COLO829 (cell line): ENCODE measurements around the gene SBF2.

Source experiments
- DNase-seq: peaks from one replicate; pipeline ENCODE4 v3.0.0; 2012; ENCODE audit warnings: low spot score

Gene SBF2

GRCh38 chr11:9899676-9900075 lies 394.3 kb downstream of the SBF2 start:
- DNase-seq: no peak

GRCh38 chr11:9896902-9897301 lies 397.1 kb downstream of the SBF2 start:
- no peak for DNase-seq

- DNase-seq: peak; percentile 40
These were observed 399.0 kb downstream of the SBF2 start for GRCh38 chr11:9895006-9895405.

- DNase-seq: no peak
These were observed 400.5 kb downstream of the SBF2 start for GRCh38 chr11:9893474-9893873.

- no peak for DNase-seq
These were observed 405.1 kb downstream of the SBF2 start for GRCh38 chr11:9888938-9889337.

GRCh38 chr11:9887472-9887871 lies 406.5 kb downstream of the SBF2 start:
- no peak for DNase-seq

GRCh38 chr11:9886595-9886994 lies 407.4 kb downstream of the SBF2 start:
- no peak for DNase-seq

GRCh38 chr11:9884601-9885000 lies 409.4 kb downstream of the SBF2 start:
- DNase-seq: no peak

- DNase-seq: no peak
These were observed 413.4 kb downstream of the SBF2 start for GRCh38 chr11:9880657-9881056.

- DNase-seq: no peak
These were observed 415.1 kb downstream of the SBF2 start for GRCh38 chr11:9878936-9879335.

GRCh38 chr11:9876331-9876730 lies 417.7 kb downstream of the SBF2 start:
- DNase-seq: no peak

GRCh38 chr11:9875862-9876261 lies 418.2 kb downstream of the SBF2 start:
- DNase-seq: no peak

- no peak for DNase-seq
These were observed 418.6 kb downstream of the SBF2 start for GRCh38 chr11:9875399-9875798.

- DNase-seq: no peak
These were observed 419.6 kb downstream of the SBF2 start for GRCh38 chr11:9874466-9874865.

- DNase-seq: no peak
These were observed 425.4 kb downstream of the SBF2 start for GRCh38 chr11:9868641-9869040.

GRCh38 chr11:9862981-9863380 lies 431.0 kb downstream of the SBF2 start:
- no peak for DNase-seq

GRCh38 chr11:9861860-9862725 lies 431.9 kb downstream of the SBF2 start:
- DNase-seq: peak; percentile 57

- no peak for DNase-seq
These were observed 434.3 kb downstream of the SBF2 start for GRCh38 chr11:9859554-9860305.

- DNase-seq: no peak
These were observed 435.2 kb downstream of the SBF2 start for GRCh38 chr11:9858822-9859221.

- DNase-seq: no peak
These were observed 435.8 kb downstream of the SBF2 start for GRCh38 chr11:9858218-9858617.

- no peak for DNase-seq
These were observed 438.3 kb downstream of the SBF2 start for GRCh38 chr11:9855579-9856287.

GRCh38 chr11:9853929-9854552 lies 440.0 kb downstream of the SBF2 start:
- no peak for DNase-seq
